GM11168 (cell line): ENCODE data around the gene UROC1.

ENCODE experiments used
- in situ Hi-C: fragments of 300-500 bp; cut with MboI; formaldehyde crosslinking; loops from one replicate; pipeline ENCODE4 v1.12.0; 2022; ENCODE audit warnings: low sequenced_read_pairs; ENCODE audit not compliant: unreplicated experiment

Gene UROC1

GRCh38 chr3:126467611-126467955 is 50.0 kb downstream of the UROC1 start:
- in situ Hi-C loops, result no loop called here

DNA sequence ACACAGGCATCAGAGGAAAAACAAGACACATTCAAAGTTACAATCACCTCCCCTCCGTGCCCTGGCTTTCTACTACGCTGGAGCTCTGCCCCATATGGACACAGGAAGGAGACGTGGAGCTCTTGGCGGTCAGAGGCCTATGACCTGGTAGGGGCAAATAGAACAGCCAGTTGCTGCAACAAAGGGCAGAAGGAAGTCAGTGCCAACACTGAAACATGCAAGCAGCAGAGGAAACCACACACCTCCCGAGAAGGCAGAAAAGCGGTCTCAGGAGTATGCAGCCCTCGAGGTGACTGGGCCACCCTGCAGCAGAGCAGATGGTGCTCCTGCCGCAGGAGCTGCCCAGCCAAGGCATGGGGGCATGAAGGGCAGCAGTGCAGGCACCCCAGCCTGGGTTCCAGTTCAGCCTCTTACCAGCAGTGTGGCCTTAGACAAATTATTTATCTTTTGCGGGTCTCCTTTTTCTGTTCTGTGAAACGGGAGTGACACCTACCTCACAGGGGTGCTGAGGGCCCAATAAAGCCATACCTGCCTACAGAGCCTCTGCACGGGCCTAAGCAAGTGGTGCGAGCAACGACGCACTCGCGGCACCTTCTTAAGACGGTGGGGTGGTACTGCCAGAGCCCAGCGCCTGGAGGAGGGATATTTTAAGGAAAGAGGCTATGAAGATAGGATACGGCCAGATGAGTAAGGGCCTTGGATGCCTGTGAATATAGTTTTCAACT is 50.5 kb downstream of the UROC1 start:
- in situ Hi-C loops, result no loop called here

DNA sequence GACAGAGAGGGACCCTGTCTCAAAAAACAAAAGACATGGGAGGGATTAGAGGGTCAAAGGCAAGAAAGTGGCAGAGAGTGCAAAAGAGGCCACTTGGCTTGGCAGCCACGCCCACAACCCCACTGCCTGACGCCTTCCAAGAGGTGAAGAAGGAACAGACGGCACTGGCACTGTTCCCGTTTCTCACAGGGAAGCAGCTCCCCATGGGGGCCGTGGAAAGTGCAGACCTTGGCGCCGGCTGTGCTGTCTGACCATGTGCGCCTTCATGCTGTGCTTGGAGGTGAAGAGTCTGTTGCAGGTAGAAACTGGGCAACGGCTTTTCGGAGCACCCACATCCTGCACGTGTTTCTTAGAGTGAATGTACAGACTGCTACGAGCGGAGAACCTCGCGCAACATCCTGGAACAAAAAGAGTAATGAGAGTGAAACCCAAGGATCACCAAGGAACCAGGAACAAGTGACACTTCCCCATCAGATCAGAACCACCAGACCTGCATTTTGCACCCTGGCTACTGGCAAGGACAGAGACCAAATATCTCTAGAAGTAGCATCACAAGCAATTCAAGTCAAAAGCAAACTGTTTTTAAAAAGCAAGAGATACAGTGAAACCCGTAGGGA is 51.5 kb downstream of the UROC1 start:
- in situ Hi-C loops, result no loop called here

GRCh38 chr3:126464997-126465396 is 52.6 kb downstream of the UROC1 start:
- in situ Hi-C loops, result no loop called here

GRCh38 chr3:126464494-126464893 is 53.1 kb downstream of the UROC1 start:
- in situ Hi-C loops, result no loop called here

- in situ Hi-C loops, result no loop called here
Measured at GRCh38 chr3:126464093-126464492, 53.5 kb downstream of the UROC1 start.

- in situ Hi-C loops, result no loop called here
Measured at GRCh38 chr3:126463521-126463920, 54.1 kb downstream of the UROC1 start.

- in situ Hi-C loops, result no loop called here
Measured at GRCh38 chr3:126461450-126462070, 56.0 kb downstream of the UROC1 start.

GRCh38 chr3:126460381-126460780 is 57.2 kb downstream of the UROC1 start:
- in situ Hi-C loops, result no loop called here

DNA sequence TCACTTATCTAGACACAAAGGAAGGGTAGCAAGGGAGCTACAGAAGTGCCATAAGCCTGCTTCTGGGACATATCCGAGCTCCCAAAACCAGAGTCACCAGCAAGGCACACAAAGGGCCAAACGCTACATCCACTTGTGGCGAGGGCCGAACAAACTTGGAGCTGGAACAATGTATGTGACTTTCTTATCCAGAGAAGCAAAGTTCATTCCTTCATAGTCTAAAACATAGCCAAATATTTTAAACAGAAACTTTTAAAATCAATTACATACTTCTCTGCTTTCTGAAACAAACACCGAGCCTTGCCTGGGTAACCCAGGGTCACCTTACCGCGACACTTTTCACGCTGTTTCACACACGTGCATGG is 57.8 kb downstream of the UROC1 start:
- in situ Hi-C loops, result no loop called here

- in situ Hi-C loops, result no loop called here
Measured at GRCh38 chr3:126459111-126459762, 58.3 kb downstream of the UROC1 start.

GRCh38 chr3:126456766-126457388 is 60.7 kb downstream of the UROC1 start:
- in situ Hi-C loops, result no loop called here

DNA sequence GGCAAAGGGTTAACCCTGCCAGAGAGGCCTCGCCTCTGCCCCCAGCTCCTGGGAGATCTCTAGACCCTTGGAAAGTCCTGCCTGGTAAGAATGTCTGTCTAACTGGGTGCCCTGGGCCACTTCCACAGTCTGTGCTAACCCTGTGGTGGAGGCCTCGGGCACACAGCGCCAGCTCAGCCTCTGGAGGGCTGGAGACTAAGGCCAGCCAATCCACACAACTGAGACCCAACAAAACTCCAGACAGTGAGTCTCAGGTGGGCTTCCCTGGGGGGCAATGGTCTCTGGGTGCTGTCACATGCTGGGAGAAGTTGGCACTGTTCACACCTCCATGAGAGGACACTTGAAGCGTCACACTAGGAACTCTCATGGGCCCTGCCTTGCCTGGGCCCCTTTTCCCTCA is 61.4 kb downstream of the UROC1 start:
- in situ Hi-C loops, result no loop called here

- in situ Hi-C loops, result no loop called here
Measured at GRCh38 chr3:126454437-126455198, 63.0 kb downstream of the UROC1 start.

DNA sequence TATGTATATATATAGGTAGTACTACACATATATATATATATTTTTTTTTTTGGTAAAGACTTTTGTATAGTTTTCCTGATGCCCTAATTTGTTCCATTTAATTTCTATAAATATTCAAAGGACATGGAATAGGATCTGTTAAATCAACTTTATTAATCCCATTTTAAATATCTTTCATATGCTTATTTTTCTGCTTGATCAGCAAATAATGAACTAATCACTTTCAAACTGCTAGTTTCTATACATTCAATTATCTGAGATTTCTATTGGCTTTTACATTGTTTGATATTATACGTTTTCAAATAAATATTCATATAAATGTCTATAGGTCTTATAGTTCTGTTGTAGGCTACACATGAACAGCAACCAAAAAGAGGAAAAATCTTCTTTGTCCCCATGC is 63.5 kb downstream of the UROC1 start:
- in situ Hi-C loops, result no loop called here

DNA sequence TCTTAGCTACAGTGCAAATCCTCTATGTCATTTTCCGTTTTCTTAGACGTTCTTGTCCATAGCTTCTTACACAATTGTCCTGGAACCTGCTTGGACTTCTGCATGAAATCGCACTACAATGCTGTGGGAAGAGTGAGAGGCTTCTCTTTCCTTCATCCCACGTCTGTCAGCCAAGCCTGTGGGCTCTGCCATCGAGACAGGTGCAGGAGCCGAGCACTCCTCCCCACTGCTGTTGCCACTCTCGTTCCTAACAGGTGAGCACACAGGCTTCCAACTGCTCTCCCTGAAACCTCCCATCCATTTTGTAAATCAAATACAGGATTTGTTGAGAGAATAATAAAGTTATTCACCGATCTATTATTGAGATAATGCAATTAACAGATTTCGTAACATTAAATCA is 65.4 kb downstream of the UROC1 start:
- in situ Hi-C loops, result no loop called here

GRCh38 chr3:126451511-126451910 is 66.1 kb downstream of the UROC1 start:
- in situ Hi-C loops, result no loop called here

- in situ Hi-C loops, result no loop called here
Measured at GRCh38 chr3:126450744-126451143, 66.8 kb downstream of the UROC1 start.

- in situ Hi-C loops, result no loop called here
Measured at GRCh38 chr3:126450219-126450618, 67.4 kb downstream of the UROC1 start.

GRCh38 chr3:126449621-126450051 is 67.9 kb downstream of the UROC1 start:
- in situ Hi-C loops, result no loop called here
